GM18507 (cell line): Measurements from ENCODE around the gene SEC14L6.
"Not testable (repeated sequence)": the region's sequence is repeated elsewhere in the genome, so short reads cannot be mapped to it uniquely, and the experiment has no call there.

Experiments
- DNase-seq: peaks from one replicate; pipeline ENCODE4 v3.0.0; 2011; ENCODE audit warnings: low read depth; ENCODE audit not compliant: insufficient read length; ENCODE audit errors: extremely low spot score
- FAIRE-seq: peaks from 2 replicates; lab custom pipeline; 2011; peaks lifted over from hg19 to GRCh38; lab: Jason Lieb, UNC

SEC14L6 gene

DNA sequence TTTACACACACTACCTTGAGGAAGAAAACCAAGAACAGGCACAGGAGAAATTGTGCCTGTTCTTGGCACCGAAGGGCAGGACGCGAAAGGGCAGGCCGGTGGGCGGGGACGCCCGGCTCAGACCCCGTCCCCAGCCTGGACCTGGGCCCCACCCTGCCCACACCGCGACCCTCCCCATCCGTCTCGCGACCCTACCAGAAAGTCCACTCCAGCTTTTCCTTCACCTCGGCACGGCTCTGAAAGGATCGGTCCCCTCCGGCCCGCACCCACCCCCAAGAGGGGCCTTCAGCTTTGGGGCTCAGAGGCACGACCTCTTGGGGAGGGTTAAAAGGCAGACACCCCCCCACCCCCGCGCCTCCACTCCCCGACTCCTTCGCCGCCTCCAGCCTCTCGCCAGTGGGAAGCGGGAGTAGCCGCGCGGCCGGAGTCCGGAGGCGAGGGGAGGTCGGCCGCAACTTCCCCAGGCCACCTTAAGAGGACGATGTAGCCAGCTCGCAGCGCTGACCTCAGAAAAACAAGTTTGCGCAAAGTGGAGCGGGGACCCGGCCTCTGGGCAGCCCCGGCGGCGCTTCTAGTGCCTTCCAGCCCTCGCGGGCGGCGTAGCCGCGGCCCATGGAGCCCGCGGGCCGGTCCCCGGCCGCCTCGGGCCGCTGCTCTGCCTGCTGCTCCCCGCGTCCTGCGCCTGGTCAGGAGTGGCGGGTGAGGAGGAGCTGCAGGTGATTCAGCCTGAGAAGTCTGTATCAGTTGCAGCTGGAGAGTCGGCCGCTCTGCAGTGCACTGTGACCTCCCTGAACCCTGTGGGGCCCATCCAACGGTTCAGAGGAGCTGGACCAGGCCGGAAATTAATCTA lies 4.4 kb downstream of the SEC14L6 start:
- FAIRE-seq (no peak), DNase-seq (no peak)

DNA sequence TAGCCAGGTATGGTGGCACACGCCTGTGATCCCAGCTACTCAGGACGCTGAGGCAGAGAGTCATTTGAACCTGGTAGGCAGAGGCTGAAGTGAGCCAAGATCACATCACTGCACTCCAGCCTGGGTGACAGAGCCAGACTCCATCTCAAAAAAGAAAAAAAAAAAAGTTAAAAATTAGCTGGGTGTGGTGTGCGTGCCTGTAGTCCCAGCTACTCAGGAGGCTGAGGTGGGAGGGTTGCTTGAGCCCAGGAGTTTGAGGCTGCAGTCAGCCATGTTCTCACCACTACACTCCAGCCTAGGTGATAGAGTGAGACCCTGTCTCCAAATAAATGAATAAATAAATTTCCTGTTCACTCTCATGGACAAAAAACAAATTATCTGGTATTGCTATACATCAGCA lies 5.0 kb downstream of the SEC14L6 start:
- not testable (repeated sequence) for DNase-seq, FAIRE-seq

DNA sequence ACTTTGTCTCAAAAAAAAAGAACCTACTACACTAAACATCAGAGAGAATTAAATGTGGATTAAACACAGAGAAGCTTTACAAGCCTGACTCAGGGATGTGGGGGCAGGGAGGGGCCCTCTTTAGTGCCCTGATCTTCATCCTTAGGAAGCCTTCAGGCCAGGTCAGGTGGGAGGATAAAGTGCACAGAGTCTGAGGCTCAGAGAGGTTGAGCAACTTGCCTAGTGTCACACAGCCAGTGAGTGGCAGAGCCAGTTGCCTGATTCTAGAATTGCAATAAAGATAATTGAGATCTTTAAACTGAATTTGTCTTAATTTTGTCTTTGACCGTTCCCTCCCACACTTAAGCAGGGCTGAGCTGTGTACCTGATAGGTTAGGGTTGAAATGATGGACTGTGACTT lies 7.2 kb downstream of the SEC14L6 start:
- FAIRE-seq (no peak), DNase-seq (no peak)

DNA sequence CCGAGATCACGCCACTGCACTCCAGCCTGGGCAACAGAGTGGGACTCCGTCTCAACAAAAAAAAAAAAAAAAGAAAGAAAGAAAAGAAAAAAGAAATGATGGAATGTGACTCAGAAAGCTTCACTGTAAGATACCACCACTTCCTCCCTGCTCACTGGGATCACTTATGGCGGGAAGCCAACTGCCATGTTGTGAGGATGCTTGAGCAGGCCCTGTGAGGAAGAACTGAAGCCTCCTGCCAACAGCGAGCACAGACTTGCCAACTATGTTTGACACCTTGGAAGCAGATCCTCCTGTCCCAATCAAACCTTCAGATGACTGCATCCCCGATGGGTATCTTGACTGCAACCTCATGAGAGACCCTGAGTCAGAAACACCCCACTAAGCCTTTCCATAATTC lies 8.3 kb downstream of the SEC14L6 start:
- DNase-seq (no peak), FAIRE-seq (no peak)

DNA sequence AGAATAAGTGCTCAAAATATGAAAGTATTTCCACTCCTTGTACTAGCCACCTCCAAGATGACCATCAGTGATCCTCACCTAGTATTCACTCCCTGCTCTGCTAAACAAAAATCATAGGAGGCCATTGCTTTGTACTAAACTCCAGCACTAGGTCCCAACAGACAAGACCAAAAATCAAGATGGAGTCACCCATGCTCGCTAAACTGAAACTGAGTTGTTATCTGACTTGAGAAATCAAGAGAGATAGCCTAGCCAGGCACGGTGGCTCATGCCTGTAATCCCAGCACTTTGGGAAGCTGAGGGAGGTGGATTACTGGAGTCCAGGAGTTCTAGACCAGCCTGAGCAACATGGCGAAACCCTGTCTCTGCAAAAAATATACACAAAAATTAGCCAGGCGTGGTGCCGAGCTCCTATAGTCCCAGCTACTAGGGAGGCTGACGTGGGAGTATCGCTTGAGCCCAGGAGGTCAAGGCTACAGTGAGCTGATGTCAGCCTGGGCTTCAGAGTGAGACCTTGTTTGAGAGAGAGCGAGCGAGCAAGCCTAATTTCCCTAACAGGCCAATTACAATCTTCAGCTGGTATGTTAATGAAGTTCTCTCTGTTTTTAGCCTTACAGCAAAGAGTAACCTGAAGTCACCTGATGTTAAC lies 9.3 kb downstream of the SEC14L6 start:
- DNase-seq: no peak
- FAIRE-seq: no peak

DNA sequence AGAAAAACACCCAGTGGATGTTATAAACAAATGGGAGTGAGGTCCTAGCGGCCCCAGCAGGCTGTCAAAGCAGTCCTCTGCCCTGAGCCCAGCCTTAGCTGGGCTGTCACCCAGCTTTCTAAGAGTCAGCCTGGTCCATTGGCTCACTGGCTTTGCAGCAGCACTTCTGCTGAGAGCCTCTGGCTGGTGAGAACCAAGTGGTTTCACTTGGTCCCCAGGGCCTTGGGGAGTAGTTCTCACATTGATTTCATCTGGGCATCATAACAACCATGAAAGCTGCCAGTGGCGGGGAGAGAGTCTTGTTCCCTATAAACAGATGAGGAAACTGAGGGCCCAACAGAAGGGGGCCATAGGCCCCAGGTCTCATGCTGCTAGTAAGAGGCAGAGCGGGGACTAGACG lies 11.4 kb downstream of the SEC14L6 start:
- peak; percentile 24 for FAIRE-seq
- no peak for DNase-seq

DNA sequence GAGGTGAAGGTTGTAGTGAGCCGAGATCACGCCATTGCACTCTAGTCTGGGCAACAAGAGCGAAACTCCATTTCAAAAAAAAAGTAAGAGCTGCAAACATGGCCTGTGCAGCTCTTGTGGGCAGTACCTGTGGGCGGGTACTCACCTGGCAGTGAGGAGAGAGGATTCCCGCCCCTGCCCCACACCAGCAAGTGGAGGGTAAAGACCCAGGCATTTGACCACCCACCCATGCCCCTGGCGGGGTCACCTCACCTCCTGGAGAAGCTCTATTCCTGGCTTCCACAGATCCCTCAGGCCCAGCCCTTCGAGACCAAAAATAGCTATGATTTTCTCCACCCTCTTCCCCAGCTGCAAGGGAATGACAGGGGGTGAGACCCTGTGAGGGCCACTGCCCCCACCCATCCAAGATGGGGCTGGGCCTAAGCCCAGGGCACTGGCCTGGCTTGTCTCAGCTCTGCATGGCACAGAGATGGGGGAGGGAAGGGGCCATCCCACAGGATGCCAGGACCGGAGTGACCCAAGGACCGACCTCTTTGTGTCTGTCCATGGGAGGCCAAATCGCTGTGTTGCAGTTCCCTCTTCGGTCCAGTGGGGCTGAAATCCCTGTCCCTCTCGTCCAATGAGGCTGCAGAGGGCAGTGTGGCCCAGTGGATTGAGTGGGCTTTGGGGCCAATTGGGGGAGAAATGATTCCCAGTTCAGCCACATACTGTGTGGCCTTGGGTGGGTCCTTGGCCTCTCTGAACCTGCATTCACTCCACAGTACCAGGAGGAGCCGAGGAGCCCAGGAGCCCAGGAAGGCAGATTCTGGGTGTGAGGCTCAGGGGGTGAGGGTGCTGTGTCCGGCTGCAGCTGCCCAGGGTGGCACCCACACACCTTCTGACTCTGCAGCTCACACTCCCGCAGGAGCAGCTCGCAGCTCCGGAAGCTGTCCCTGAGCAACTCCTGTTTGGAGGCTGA lies 14.6 kb downstream of the SEC14L6 start:
- no peak for FAIRE-seq
- no peak for DNase-seq

DNA sequence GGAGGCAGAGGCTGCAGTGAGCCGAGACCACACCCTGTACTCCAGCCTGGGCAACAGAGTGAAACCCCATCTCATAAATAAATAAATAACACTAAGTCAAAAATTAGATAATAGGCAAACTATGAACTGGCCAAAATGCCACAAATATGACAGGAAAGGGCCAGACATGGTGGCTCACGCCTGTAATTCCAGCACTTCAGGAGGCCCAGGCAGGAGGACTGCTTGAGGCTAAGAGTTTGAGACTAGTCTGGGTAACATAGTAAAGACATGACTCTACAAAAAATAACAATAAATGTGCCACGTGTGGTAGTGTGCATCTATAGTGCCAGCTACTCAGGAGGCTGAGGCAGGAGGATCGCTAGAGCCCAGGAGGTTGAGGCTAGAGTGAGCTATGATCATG lies 19.9 kb downstream of the SEC14L6 start:
- no peak for FAIRE-seq
- no peak for DNase-seq

DNA sequence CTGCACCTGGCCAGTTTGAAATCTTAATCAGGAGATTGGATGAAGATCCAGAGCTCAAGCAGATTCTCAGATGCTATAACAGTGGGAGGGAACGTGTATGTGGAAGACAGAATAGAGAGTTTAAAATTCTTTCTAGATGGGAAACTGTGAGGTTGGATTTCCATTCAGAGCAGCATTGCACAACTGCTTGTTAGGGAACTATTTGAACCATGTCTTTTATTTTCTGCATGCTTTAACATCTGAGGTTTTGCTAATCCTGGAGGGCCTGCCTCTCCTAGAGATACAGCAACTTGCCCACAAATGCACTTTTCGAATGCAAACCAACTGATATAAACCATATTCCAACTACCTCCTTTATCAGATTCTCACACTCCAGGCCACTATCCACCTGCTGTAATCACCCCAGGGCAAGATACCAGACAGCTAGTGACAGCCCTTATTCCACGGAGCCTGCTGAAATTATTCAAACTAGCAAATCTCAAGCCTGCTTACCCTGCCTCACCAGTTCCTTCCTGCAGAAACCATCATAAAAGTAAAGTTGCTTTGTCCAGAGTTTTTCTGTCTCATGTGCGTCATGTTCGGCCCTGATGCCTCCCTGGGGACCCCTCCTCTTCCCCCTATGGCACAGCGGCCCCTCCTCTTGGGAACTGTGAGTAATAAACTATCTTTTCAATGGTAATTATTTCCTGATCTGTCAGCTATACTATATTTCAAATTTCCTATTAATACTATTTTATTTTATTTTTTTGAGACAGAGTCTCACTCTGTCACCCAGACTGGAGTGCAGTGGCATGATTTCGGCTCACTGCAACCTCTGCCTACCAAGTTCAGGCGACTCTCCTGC lies 22.7 kb downstream of the SEC14L6 start:
- FAIRE-seq: no peak

DNA sequence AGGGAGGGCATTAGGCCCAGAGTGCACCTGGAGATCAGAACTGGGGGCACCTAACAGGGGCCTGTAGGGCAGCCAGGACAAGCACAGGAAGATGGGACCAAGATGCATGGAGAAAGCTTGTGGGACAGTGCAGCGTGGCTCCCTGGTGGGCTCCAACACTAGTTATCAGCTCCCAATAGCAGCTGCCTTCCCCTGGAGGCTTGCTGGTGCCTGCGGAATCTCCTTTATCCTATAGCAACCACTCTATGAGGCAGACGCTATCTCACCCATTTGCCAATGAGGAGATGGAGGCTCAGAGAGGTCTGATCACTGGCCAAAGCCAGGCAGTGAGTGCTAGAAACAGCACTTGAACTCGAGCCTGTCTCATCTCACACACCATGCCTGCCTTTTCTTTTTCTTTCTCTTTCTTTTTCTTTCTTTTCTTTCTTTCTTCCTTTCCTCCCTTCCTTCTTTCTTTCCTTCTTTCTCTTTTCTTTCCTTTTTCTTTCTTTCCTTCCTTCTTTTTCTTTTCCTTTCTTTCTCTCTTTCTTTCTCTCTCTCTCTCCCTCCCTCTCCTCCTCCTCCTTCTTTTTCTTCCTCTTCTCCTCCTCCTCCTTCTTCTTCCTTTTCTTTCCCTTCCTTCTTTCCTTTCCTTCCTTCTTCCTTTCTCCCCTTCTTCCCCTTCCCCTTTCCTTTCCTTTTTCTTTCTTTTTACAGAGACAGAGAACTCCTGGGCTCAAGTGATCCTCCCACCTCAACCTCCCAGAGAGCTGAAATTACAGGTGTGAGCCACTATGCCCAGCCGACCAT lies 25.0 kb downstream of the SEC14L6 start:
- DNase-seq (no peak), FAIRE-seq (no peak)

More for the DNA sequence above, 22.7 kb downstream of the SEC14L6 start:
- no peak for DNase-seq

DNA sequence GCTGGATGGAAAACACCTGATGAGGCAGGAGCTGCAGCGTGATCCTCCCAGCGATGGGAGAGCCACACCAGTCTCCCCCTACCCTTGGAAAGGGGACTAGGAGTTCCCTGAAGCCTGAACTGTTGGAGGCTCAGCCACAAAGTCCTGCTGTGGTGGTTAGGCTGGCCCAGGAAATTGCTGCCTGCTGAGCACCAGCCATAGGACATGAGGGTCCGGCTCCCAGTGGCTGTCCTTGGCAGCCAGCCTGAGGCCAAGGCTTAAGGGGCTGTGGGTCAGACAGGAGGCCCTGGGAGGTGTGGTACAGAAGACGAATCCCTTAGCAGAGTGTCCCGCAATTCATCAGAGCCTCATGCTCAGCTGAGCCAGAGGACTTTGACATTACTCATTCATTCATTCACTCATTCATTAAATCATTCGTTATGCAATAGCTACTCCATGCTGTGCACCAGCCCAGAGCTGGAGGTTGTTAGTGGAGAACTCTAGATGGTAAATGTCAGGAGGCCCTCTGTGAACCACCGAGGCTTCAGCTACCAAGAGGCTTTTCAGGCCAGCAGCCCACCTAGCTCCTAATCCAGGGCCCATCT lies 26.6 kb downstream of the SEC14L6 start:
- DNase-seq: no peak
- FAIRE-seq: no peak

DNA sequence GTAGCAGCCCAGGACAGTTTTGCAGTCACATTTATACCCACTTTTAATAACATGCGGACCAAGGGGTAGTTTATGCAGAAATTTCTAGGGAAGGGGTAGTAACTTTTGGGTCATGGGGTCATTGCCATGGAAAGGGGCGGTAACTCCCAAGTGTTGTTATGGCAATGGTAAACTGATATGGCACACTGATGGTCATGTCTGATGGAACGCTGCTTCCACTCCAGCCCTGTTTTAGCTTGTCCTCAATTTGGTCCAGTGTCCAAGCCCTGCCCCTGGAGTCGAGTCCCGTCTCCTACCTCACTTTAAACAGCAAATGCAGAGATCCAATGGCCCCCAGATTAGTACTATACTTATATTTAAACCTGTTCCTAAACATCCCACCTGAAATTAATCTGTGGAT lies 29.8 kb downstream of the SEC14L6 start:
- FAIRE-seq: no peak
- no peak for DNase-seq

DNA sequence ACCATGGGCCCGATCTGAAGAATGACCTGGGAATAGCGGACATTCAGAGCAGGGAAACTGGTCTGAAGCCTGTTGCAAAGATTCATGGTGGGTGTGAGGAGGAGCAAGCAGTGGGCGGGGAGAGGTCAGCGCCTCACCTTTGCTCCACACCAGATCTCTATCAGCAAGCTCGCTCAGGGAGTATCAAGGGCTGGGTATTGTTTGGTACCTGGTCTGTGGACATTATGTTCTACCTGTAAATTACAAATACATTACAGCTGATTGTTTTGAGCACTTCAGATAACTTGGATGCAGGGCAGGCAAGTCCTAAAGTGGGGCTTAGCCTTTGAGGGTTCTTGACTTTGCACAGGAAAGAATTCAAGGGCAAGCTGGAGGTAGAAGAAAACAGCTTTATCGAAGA lies 30.3 kb downstream of the SEC14L6 start:
- no peak for FAIRE-seq

DNA sequence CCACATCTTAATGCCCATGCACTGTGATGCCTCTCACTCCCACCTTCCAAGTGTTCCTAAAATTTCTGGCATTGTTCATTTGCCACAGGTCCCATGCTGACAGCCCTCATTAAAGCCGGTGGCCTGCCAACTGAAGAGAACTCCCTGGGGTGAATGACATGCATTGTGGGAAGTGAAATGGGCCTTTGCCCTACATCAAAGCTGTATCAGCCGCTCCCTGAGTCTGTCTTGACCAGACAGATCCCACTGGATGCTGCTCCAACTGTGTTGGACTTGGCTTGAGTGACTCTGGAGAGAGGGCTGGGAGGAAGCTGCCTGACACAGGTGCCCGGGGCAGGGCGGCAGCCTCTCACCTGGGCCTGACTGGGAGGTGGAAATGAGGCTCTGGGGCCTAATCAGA lies 32.3 kb downstream of the SEC14L6 start:
- DNase-seq (no peak), FAIRE-seq (no peak)

More for the DNA sequence above, 30.3 kb downstream of the SEC14L6 start:
- no peak for DNase-seq

DNA sequence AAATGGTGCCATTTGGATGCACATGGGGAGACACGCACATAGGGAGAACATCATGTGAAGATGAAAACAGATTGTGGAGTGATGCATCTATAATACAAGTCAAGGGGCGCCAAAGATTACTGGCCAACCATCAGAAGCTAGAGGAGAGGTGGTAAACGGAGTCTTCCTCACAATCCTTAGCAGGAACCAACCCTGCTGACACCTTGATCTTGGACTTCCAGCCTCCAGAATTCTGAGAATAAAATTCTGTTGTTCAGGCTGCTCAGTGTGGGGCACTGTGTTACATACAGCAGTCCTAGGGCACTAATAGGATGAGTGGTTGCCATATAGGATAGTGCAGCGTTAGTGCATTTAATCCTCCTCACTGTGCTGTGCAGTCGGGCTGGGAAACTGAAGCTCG lies 33.1 kb downstream of the SEC14L6 start:
- FAIRE-seq: no peak
- DNase-seq: no peak

DNA sequence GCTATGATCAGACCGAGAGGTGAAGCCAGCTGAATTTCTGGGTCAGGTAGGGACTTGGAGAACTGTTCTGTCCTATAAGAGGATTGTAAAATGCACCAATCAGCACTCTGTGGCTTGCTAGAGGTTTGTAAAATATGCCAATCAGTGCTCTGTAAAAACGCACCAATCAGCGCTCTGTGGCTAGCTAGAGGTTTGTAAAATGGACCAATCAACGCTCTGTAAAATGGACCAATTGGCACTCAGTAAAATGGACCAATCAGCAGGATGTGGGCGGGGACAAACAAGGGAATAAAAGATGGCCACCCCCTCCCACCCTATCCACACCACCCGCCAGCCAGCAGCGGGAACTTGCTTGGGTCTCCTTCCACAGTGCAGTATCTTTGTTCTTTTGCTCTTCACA lies 34.6 kb downstream of the SEC14L6 start:
- FAIRE-seq (no peak), DNase-seq (no peak)

DNA sequence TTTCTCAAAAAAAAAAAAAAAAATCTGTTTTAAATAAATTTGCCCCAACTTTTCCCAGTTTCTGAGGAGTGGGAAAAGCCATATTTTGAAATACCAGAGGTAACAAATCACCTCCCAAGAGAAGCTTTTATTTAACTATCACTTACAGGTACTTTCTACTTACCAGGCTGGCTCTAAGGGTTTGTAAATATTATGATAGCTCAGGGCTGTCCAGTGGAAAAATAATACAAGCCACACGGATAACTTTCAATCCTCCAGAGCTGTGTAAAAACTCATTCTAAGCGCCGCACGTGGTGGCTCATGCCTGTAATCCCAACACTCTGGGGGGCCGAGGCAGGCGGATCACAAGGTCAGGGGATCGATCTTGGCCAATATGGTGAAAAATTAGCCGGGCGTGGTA lies 35.4 kb downstream of the SEC14L6 start:
- no peak for FAIRE-seq
- no peak for DNase-seq

DNA sequence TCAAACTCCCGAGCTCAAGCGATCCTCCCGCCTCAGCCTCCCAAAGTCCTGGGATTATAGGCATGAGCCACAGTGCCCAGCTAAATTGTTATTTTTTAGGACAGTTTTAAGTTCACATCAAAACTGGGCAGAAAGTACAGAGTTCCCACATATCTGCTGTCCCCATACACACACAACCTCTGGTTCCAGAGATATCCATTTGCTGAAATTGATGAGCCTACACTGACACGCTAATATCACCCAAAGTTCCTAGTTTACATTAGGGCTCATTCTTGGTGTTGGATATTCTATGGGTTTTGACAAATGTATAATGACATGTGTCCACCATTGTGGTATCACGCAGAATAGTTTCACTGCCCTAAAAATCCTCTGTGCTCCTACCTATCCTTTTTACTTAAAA lies 38.3 kb downstream of the SEC14L6 start:
- FAIRE-seq (no peak), DNase-seq (no peak)
